ENCODE data around the gene ISG20L2. TPM values are rescaled to one million over a fixed set of nuclear protein-coding genes. Genes with fewer than 3 reads are reported as not detected.

The ISG20L2 gene
- total RNA-seq, 1 donor from 2014 or later, result 55.7 TPM

- intact Hi-C loops (cut with micrococcal nuclease), result no loop called here
These were observed 35.4 kb downstream of the ISG20L2 start for GRCh38 chr1:156692925-156693847.

- intact Hi-C loops (cut with micrococcal nuclease), result no loop called here
These were observed 36.1 kb downstream of the ISG20L2 start for GRCh38 chr1:156692441-156692924.

GRCh38 chr1:156691665-156692440 lies 36.7 kb downstream of the ISG20L2 start:
- intact Hi-C loops (cut with micrococcal nuclease), result no loop called here

GRCh38 chr1:156691191-156691590 lies 37.4 kb downstream of the ISG20L2 start:
- intact Hi-C loops (cut with micrococcal nuclease), result no loop called here

- intact Hi-C loops (cut with micrococcal nuclease), result no loop called here
These were observed 37.9 kb downstream of the ISG20L2 start for GRCh38 chr1:156690675-156691036.

- intact Hi-C loops (cut with micrococcal nuclease), result loop anchor here (1.0 to 2.0 kb wide), 6 partner anchors 16 to 237 kb away; partner anchors contain the start of gene PRCC
These were observed 38.5 kb downstream of the ISG20L2 start for GRCh38 chr1:156689953-156690674.

GRCh38 chr1:156689035-156689952 lies 39.3 kb downstream of the ISG20L2 start:
- intact Hi-C loops (cut with micrococcal nuclease), result loop anchor here (1.0 to 2.0 kb wide), 6 partner anchors 17 to 238 kb away; partner anchors contain the start of gene PRCC

GRCh38 chr1:156684227-156684782 lies 44.3 kb downstream of the ISG20L2 start:
- intact Hi-C loops (cut with micrococcal nuclease), result no loop called here

GRCh38 chr1:156682166-156682890 lies 46.2 kb downstream of the ISG20L2 start:
- intact Hi-C loops (cut with micrococcal nuclease), result no loop called here

GRCh38 chr1:156681196-156681960 lies 47.2 kb downstream of the ISG20L2 start:
- intact Hi-C loops (cut with micrococcal nuclease), result no loop called here

- intact Hi-C loops (cut with micrococcal nuclease), result no loop called here
These were observed 48.5 kb downstream of the ISG20L2 start for GRCh38 chr1:156680056-156680455.

GRCh38 chr1:156677616-156678596 lies 50.7 kb downstream of the ISG20L2 start:
- intact Hi-C loops (cut with micrococcal nuclease), result loop anchor here (1.0 kb wide), 2 partner anchors 18 to 52 kb away; no protein-coding TSS in a partner anchor

- intact Hi-C loops (cut with micrococcal nuclease), result no loop called here
These were observed 51.5 kb downstream of the ISG20L2 start, which contains the start of gene NES for GRCh38 chr1:156676820-156677615. NES (minus strand) TSS chr1:156677407; CDS start chr1:156677264, 143 bp downstream.

GRCh38 chr1:156676114-156676819 lies 52.3 kb downstream of the ISG20L2 start:
- intact Hi-C loops (cut with micrococcal nuclease), result no loop called here
